Measurements from ENCODE around the gene KIAA1217. TPM values are rescaled to one million over a fixed set of nuclear protein-coding genes. Genes with fewer than 3 reads are reported as not detected.

Gene KIAA1217
- total RNA-seq, 1 experiment from 2014 or later = 18.6 TPM

DNA sequence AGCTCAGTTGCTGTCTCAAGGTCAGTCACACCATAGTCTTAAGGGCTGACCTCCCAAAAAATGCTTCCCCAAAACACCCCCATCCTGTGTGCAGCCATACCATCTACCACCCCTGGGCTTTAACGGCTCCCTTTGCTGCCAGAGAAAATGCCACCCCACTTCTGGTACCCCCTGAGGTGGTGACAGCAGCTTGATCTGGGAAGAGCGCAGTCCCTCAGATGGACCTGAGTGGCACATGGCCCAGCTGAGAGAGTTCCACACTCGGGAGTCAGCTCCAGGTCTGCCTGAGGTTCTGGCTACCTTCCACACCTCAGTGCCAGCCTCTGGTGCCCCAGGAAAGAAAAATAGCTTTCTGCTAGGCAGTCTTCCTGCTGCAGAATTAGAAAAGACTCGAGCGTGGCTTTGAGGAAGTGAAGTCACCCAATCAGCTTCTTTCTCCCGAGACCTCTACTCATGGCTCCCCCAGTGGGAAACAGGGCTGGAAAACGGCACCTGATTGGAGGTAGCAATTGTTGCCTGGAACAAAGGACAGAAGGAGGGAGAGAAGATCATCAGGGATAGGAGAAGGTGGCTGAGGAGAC is 363.0 kb downstream of the KIAA1217 start:
- no peak overlapping the region for H2BK5ac ChIP-seq (ENCODE audit: insufficient read length, low read length)

More for the DNA sequence above, 363.0 kb downstream of the KIAA1217 start:
- no peak overlapping the region for H3K18ac ChIP-seq (ENCODE audit: insufficient read length, low read depth, low read length)
- H3K4me2 ChIP-seq (ENCODE audit: insufficient read depth, insufficient read length, low read length) = no peak overlapping the region
- H4K8ac ChIP-seq (replicated peaks; ENCODE audit: insufficient read length, low read depth, low read length) = no peak overlapping the region
- H4K20me1 ChIP-seq (ENCODE audit: control insufficient read depth, insufficient read depth, insufficient read length) = no peaks in the 10 kb centered on the region
- H3K27ac Mint-ChIP-seq = no peak overlapping the region; a peak in 1 of 7 replicates
- no peak overlapping the region for H3K14ac ChIP-seq (ENCODE audit: insufficient read depth, low read length)
- no peak overlapping the region for H2BK20ac ChIP-seq (ENCODE audit: low read depth, low read length, poor library complexity, severe bottlenecking)
- no peaks in the 10 kb centered on the region for H3K27me3 ChIP-seq (ENCODE audit: insufficient read depth, low read length)
- no peak overlapping the region for H3K27ac ChIP-seq (ENCODE audit: insufficient read length, low read depth, low read length)
- no peaks in the 10 kb centered on the region for H3K4me1 ChIP-seq (ENCODE audit: insufficient read depth, low read length)
- H4K5ac ChIP-seq (ENCODE audit: insufficient read length, low read depth, low read length) = no peak overlapping the region
- H2BK15ac ChIP-seq (ENCODE audit: low read depth, low read length) = no peak overlapping the region
- H3K23ac ChIP-seq (ENCODE audit: insufficient read length, low read depth, low read length) = no peak overlapping the region
- no peak overlapping the region for H3K4ac ChIP-seq (ENCODE audit: low read depth, low read length)
- no peak overlapping the region for H3K56ac ChIP-seq (ENCODE audit: insufficient read length, low read depth, low read length)
- no peak overlapping the region for H2BK12ac ChIP-seq (ENCODE audit: insufficient read length, low read depth, low read length)
- H3K9ac ChIP-seq (ENCODE audit: extremely low read depth, insufficient read length, low read length) = no peak overlapping the region
- no peak overlapping the region for H3K4me3 Mint-ChIP-seq
- no CpG with 5 or more reads among the region's 7 CpGs for WGBS (ENCODE audit: extremely low coverage, insufficient read length, low lambda C conversion rate)
- H3K23me2 ChIP-seq (ENCODE audit: insufficient read length, low read depth, low read length, poor library complexity, severe bottlenecking) = no peaks in the 10 kb centered on the region
- no peak overlapping the region for H2BK120ac ChIP-seq (ENCODE audit: low read depth, low read length, poor library complexity, severe bottlenecking)
- peaks cover 5% of the 10 kb centered on the region for H3K27me3 Mint-ChIP-seq (ENCODE audit: low read depth)
- H3K9me3 ChIP-seq (ENCODE audit: control insufficient read depth, low read depth, low read length) = no peaks in the 10 kb centered on the region
- H3T11ph ChIP-seq (ENCODE audit: low read length) = no peak overlapping the region
- H3K79me1 ChIP-seq (ENCODE audit: insufficient read depth, low read depth, low read length, poor library complexity, severe bottlenecking) = no peaks in the 10 kb centered on the region
- no peak for DNase-seq
- no peak overlapping the region for H2AK5ac ChIP-seq (ENCODE audit: insufficient read length, low read length)
- H2AFZ ChIP-seq (ENCODE audit: low read length) = no peak overlapping the region
- H4K91ac ChIP-seq (ENCODE audit: insufficient read length, low read depth, low read length) = no peak overlapping the region
- no peaks in the 10 kb centered on the region for H3K79me2 ChIP-seq (ENCODE audit: insufficient read depth, low read length)
- H3K36me3 Mint-ChIP-seq (ENCODE audit: insufficient read depth in 1 of 3, low read depth in 3 of 3) = peaks cover 0 to 5% (median 0%) of the 10 kb centered on the region in 3 experiments; a peak in 2 of 7 replicates
- H3K9me3 Mint-ChIP-seq = peaks cover 0 to 3% of the 10 kb centered on the region in 2 experiments; a peak in 1 of 5 replicates
- peaks cover 10 to 20% of the 10 kb centered on the region in 2 experiments; a peak in 3 of 4 replicates for H3K4me1 Mint-ChIP-seq
- TF ChIP-seq, protein P1, sequence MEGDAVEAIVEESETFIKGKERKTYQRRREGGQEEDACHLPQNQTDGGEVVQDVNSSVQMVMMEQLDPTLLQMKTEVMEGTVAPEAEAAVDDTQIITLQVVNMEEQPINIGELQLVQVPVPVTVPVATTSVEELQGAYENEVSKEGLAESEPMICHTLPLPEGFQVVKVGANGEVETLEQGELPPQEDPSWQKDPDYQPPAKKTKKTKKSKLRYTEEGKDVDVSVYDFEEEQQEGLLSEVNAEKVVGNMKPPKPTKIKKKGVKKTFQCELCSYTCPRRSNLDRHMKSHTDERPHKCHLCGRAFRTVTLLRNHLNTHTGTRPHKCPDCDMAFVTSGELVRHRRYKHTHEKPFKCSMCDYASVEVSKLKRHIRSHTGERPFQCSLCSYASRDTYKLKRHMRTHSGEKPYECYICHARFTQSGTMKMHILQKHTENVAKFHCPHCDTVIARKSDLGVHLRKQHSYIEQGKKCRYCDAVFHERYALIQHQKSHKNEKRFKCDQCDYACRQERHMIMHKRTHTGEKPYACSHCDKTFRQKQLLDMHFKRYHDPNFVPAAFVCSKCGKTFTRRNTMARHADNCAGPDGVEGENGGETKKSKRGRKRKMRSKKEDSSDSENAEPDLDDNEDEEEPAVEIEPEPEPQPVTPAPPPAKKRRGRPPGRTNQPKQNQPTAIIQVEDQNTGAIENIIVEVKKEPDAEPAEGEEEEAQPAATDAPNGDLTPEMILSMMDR (conservative IDR thresholded peaks at IDR 0.05) = no peak

Data from H9 (cell line).